ENCODE data around the gene PFN4. TPM values are rescaled to one million over a fixed set of nuclear protein-coding genes. Genes with fewer than 3 reads are reported as not detected.

PFN4 gene
- total RNA-seq, 1 experiment from 2014 or later = not detected

DNA sequence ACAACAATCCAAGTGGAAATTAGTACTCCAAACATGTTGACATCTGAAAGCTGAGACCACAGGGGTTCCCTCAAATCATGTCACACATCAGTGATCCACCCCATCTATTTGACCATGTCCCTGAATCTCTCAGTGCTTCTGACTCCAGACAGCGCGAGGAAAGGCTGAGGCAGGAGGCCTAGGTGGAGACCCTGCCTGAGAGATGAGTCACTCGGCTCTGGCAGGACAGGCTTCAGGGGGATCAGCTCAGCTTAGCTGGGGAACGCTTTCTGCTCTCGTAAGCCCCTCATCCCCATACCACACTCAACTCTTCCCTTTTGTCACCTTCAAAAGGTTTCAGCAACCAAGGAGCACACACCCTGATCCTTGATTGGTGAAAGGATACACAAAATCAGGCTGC, 45.9 kb upstream of the PFN4 start (continued):
- TF ChIP-seq CEBPB (IDR thresholded peaks at IDR 0.05; ENCODE audit: low read depth) (no peak), JUND (IDR thresholded peaks at IDR 0.05) (no peak), SIN3A (IDR thresholded peaks at IDR 0.05; ENCODE audit: low read depth) (no peak)

DNA sequence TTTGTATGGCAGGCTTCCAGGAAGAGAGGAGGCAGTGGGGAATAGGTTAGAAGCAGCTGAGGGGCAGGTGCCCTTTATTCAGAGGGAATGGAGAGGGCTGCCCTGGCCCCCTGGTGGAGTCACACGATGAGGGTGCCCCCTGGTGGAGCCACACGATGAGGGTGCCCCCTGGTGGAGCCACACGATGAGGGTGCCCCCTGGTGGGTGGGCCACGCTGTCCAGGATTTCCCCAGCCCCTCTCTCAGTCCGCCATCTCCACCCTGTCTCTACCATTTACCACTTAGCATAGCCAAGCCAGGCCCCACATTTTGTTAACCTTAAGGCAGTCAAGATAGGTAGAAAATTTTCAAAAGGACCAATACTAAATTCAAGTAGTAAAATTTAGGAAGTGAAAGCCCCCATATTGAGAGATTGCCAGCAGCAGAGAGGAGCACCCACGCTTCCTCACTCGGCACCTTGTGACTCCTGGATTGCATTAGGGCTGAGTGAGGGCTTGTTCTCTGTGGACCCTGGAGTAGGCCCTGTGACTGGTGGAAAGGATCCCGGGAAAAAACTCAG, 41.4 kb upstream of the PFN4 start:
- TF ChIP-seq, protein P1, sequence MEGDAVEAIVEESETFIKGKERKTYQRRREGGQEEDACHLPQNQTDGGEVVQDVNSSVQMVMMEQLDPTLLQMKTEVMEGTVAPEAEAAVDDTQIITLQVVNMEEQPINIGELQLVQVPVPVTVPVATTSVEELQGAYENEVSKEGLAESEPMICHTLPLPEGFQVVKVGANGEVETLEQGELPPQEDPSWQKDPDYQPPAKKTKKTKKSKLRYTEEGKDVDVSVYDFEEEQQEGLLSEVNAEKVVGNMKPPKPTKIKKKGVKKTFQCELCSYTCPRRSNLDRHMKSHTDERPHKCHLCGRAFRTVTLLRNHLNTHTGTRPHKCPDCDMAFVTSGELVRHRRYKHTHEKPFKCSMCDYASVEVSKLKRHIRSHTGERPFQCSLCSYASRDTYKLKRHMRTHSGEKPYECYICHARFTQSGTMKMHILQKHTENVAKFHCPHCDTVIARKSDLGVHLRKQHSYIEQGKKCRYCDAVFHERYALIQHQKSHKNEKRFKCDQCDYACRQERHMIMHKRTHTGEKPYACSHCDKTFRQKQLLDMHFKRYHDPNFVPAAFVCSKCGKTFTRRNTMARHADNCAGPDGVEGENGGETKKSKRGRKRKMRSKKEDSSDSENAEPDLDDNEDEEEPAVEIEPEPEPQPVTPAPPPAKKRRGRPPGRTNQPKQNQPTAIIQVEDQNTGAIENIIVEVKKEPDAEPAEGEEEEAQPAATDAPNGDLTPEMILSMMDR (IDR thresholded peaks at IDR 0.05 in 2 of 3, conservative IDR thresholded peaks at IDR 0.05 in 1 of 3; ENCODE audit: borderline replicate concordance in 1 of 3, insufficient read depth in 1 of 3, low read depth in 2 of 3, low read length in 2 of 3) = peak; percentile 90 to 99 (median 93)
- TF ChIP-seq RAD21 (IDR thresholded peaks at IDR 0.05; ENCODE audit: low read depth) (peak; percentile 83), EGR1 (IDR thresholded peaks at IDR 0.05; ENCODE audit: low read depth) (no peak)
- DNase-seq (ENCODE audit: low read depth, low spot score) (peak; percentile 22), ATAC-seq (peak; percentile 86)
- intact Hi-C loops (cut with micrococcal nuclease) = loop anchor here (1.0 to 10.0 kb wide), 4 partner anchors 80 to 342 kb away; partner anchors contain the start of genes ATAD2B and TP53I3
- no peaks in the 10 kb centered on the region for H3K27me3 ChIP-seq (ENCODE audit: insufficient read depth, low read length)
- no peaks in the 10 kb centered on the region for H3K9me3 ChIP-seq (ENCODE audit: control insufficient read depth in 1 of 2, insufficient read depth in 1 of 2, low read depth in 1 of 2, low read length in 2 of 2)
- ChIA-PET RAD21 (ENCODE audit: low non-redundant PET in 1 of 2, low total read pairs in 2 of 2, uncharacterized antibody in 2 of 2, unreplicated experiment in 2 of 2) (no interaction called here), CTCF (interaction anchor here (0.9 to 1.4 kb wide), 5 partner anchors 14 to 340 kb away, joined by 3 to 6 read pairs (median 3); partner anchors contain the start of gene ATAD2B), POLR2A (no interaction called here)
- H2AFZ ChIP-seq (ENCODE audit: low read depth, low read length, poor library complexity, severe bottlenecking) = no peak overlapping the region
- no peak overlapping the region for H3K27ac ChIP-seq (ENCODE audit: low read depth, low read length)
- BruUV-seq (replicated peaks) = no TSS peak
- no peaks in the 10 kb centered on the region for H3K4me1 ChIP-seq (ENCODE audit: control insufficient read depth in 1 of 2, insufficient read depth in 2 of 2, low read length in 2 of 2)
- no peaks in the 10 kb centered on the region for H4K20me1 ChIP-seq (ENCODE audit: insufficient read depth)
- no peaks in the 10 kb centered on the region for H3K9me2 ChIP-seq (ENCODE audit: insufficient read depth)
- no peak overlapping the region for H3K9ac ChIP-seq (ENCODE audit: low read length)
- no peak overlapping the region for H3K4me3 ChIP-seq (replicated peaks in 1 of 2; ENCODE audit: low read depth in 1 of 2, low read length in 2 of 2)
- no peak overlapping the region for H3K4me2 ChIP-seq (ENCODE audit: low read length)
- H3K36me3 ChIP-seq (ENCODE audit: control insufficient read depth in 1 of 2, insufficient read depth in 2 of 2, low read length in 2 of 2) = no peaks in the 10 kb centered on the region
- no peaks in the 10 kb centered on the region for H3K79me2 ChIP-seq (ENCODE audit: insufficient read depth, low read length)

Data from HCT116 (cell line).